ENCODE results near the gene CA5A. TPM values are rescaled to one million over a fixed set of nuclear protein-coding genes. Genes with fewer than 3 reads are reported as not detected.

Gene CA5A
- total RNA-seq, 1 donor from 2014 or later = not detected

DNA sequence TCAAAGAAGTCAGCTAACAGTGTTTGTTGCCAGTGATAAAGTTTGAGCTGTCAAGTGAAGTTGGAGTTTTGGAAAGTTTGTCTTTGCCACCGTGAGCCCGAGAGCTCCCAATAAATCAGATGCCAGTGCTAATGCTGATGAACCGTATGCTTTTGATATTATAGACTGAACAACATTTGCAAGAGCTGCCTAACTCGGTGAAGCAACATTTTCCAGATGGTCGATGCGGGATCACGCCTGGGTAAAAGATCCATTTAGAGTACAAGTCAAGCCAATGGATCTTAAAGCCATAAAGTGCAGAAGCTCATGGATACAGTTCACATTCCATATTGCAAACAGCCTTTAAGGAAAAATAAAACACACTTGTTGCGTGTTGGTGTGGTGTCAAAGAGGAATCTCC, 24.5 kb upstream of the CA5A start:
- no peak for TF ChIP-seq CTCF (conservative IDR thresholded peaks at IDR 0.05; ENCODE audit: low read depth, low read length)
- DNase-seq (ENCODE audit: low read depth) = no peak
- no peak overlapping the region for H3K4me3 ChIP-seq (ENCODE audit: low read depth, low read length)

DNA sequence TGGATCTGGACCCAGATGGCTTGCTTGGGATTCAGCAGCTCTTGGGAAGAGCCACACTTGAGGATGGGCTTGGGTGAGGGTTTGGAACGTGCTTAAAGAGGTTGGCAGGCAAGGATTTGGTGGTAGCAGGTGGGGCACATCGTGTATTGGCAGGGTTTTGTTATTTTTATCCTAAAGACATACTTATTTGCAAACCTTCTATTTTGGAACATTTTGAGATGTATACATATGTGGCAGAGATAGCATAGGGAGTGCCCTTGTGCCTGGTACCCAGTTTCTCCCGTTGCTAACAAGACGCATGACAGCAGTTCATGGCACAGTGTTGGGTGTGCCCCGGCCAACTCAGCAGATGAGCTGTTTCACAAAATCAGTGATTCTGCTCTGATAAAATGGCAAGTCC, 24.0 kb upstream of the CA5A start:
- H3K4me3 ChIP-seq (ENCODE audit: low read depth, low read length) = no peak overlapping the region
- TF ChIP-seq CTCF (conservative IDR thresholded peaks at IDR 0.05; ENCODE audit: low read depth, low read length) = no peak
- DNase-seq (ENCODE audit: low read depth) = no peak

DNA sequence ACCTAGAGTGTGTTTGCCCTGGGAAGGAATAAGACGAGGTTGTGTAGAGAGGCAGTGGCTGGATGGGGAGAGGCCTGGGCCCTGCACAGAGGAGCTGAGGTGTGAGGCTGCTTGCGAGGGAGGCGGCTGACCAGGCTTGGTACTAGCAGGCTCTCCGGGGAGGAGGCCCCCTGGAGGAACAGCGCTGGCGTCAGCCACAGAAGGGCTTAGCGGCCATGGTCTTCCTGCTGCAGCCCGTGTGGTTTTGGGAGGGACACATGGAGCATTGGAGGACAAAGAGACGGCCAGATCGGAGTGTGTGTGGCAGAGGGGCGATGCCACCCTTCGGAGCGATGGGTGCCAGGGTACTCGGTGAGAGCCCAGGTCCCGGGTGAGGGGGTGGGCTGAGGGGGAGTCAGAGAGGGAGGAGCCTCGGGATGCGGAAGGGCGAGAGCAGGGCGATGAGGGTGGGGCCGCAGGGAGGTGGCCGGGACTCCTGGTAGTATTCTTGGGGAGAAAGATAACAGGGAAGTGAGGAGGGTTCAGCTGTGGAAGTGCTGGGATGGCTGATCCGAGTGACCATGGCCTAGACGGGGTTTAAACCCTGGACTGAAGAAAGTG, 23.2 kb upstream of the CA5A start:
- no peak for TF ChIP-seq CTCF (conservative IDR thresholded peaks at IDR 0.05; ENCODE audit: low read depth, low read length)
- H3K4me3 ChIP-seq (ENCODE audit: low read depth, low read length) = no peak overlapping the region
- no peak for DNase-seq (ENCODE audit: low read depth)

- H3K4me3 ChIP-seq (ENCODE audit: low read depth, low read length) = no peak overlapping the region
- no peak for DNase-seq (ENCODE audit: low read depth)
- no peak for TF ChIP-seq CTCF (conservative IDR thresholded peaks at IDR 0.05; ENCODE audit: low read depth, low read length)
Observed at GRCh38 chr16:87958632-87959031, 22.3 kb upstream of the CA5A start.

- TF ChIP-seq CTCF (conservative IDR thresholded peaks at IDR 0.05; ENCODE audit: low read depth, low read length) = no peak
Observed at GRCh38 chr16:87957296-87958094, 21.2 kb upstream of the CA5A start.

GRCh38 chr16:87956365-87957231, 20.3 kb upstream of the CA5A start:
- H3K4me3 ChIP-seq (ENCODE audit: low read depth, low read length) = no peak overlapping the region
- no peak for DNase-seq (ENCODE audit: low read depth)
- peak; percentile 35 for TF ChIP-seq CTCF (conservative IDR thresholded peaks at IDR 0.05; ENCODE audit: low read depth, low read length)

More at GRCh38 chr16:87957296-87958094, 21.2 kb upstream of the CA5A start:
- no peak for DNase-seq (ENCODE audit: low read depth)
- no peak overlapping the region for H3K4me3 ChIP-seq (ENCODE audit: low read depth, low read length)
